Activated CD8-positive, alpha-beta T cell treated with anti-CD3 and anti-CD28 coated beads for 36 hours (primary cell): ENCODE results near the gene COL10A1. TPM values are rescaled to one million over a fixed set of nuclear protein-coding genes. Genes with fewer than 3 reads are reported as not detected.

ENCODE experiments used
- ATAC-seq: fragments of 200-7000 bp; cut with Tn5 transposase; one replicate; pipeline ENCODE4 v1.10.0; 2021; ENCODE audit warnings: mild to moderate bottlenecking, moderate library complexity
- CTCF ChIA-PET: fragments of 350-600 bp; sonication (Branson Sonifier 250); formaldehyde crosslinking; loops from one replicate; lab custom pipeline; 2021; ENCODE audit warnings: antibody characterized with exemption; lab: Charles Lee
- POLR2A ChIA-PET: fragments of 350-600 bp; sonication (Branson Sonifier 250); formaldehyde crosslinking; loops from one replicate; lab custom pipeline; 2021; ENCODE audit warnings: antibody characterized with exemption; lab: Charles Lee
- DNase-seq: peaks from one replicate; pipeline ENCODE4 v3.0.0-alpha.2; 2020
- H3K27ac Mint-ChIP-seq: one replicate; pipeline ENCODE4 v1.8.0; 2021; ENCODE audit warnings: mild to moderate bottlenecking, mixed read lengths
- H3K27me3 Mint-ChIP-seq: one replicate; pipeline ENCODE4 v1.8.0; 2021; ENCODE audit warnings: mixed read lengths
- H3K36me3 Mint-ChIP-seq: one replicate; pipeline ENCODE4 v1.8.0; 2021; ENCODE audit warnings: low read depth, mixed read lengths
- H3K4me1 Mint-ChIP-seq: one replicate; pipeline ENCODE4 v1.8.0; 2021; ENCODE audit warnings: low read depth, mixed read lengths
- H3K4me3 Mint-ChIP-seq: one replicate; pipeline ENCODE4 v1.8.0; 2021; ENCODE audit warnings: mild to moderate bottlenecking, moderate library complexity, mixed read lengths
- H3K9me3 Mint-ChIP-seq: one replicate; pipeline ENCODE4 v1.8.0; 2021; ENCODE audit warnings: mixed read lengths
- CTCF ChIP-seq: fragments of 200-600 bp; IDR thresholded peaks from one replicate; pipeline ENCODE4 v1.8.0; 2022; ENCODE audit warnings: antibody characterized with exemption, mild to moderate bottlenecking
- intact Hi-C: fragments of 100-400 bp; cut with micrococcal nuclease; formaldehyde crosslinking; loops from one replicate; pipeline ENCODE4 v1.10.0; 2022
- total RNA-seq, 2 experiments: library from RNA; stranded (reverse); gene quantifications; one replicate each; pipeline ENCODE4 v1.2.3, GENCODE V29; 2021

COL10A1 gene
- total RNA-seq, 2 experiments from 2014 or later = not detected

GRCh38 chr6:116072368-116072767 is 53.6 kb downstream of the COL10A1 start:
- TF ChIP-seq CTCF = no peak
- intact Hi-C loops = no loop called here
- Mint-ChIP-seq H3K4me3 (no peak overlapping the region), H3K9me3 (no peaks in the 10 kb centered on the region), H3K4me1 (peaks cover 5% of the 10 kb centered on the region), H3K27ac (no peak overlapping the region), H3K27me3 (peaks cover 8% of the 10 kb centered on the region), H3K36me3 (no peaks in the 10 kb centered on the region)
- ATAC-seq (peak; percentile 45), DNase-seq (peak; percentile 19)
- ChIA-PET POLR2A (no interaction called here), CTCF (no interaction called here)

GRCh38 chr6:116070616-116071389 is 55.1 kb downstream of the COL10A1 start:
- peaks cover 13% of the 10 kb centered on the region for H3K27me3 Mint-ChIP-seq
- POLR2A ChIA-PET = no interaction called here

GRCh38 chr6:116070101-116070500 is 55.8 kb downstream of the COL10A1 start:
- Mint-ChIP-seq H3K36me3 (no peaks in the 10 kb centered on the region), H3K4me3 (no peak overlapping the region), H3K9me3 (no peaks in the 10 kb centered on the region), H3K27ac (no peak overlapping the region), H3K4me1 (peaks cover 5% of the 10 kb centered on the region), H3K27me3 (peaks cover 15% of the 10 kb centered on the region)
- no peak for TF ChIP-seq CTCF
- DNase-seq (no peak), ATAC-seq (no peak)
- CTCF ChIA-PET = interaction anchor here (1.3 kb wide), 1 partner anchor 59 kb away, joined by 3 read pairs; no protein-coding TSS in a partner anchor
- intact Hi-C loops = no loop called here
- POLR2A ChIA-PET = no interaction called here

More at GRCh38 chr6:116070616-116071389, 55.1 kb downstream of the COL10A1 start:
- ATAC-seq (no peak), DNase-seq (no peak)
- intact Hi-C loops = no loop called here
- no peaks in the 10 kb centered on the region for H3K9me3 Mint-ChIP-seq
- H3K4me3 Mint-ChIP-seq = no peak overlapping the region
- peaks cover 5% of the 10 kb centered on the region for H3K4me1 Mint-ChIP-seq
- H3K27ac Mint-ChIP-seq = no peak overlapping the region
- no peaks in the 10 kb centered on the region for H3K36me3 Mint-ChIP-seq
- no peak for TF ChIP-seq CTCF
- CTCF ChIA-PET = interaction anchor here (0.9 to 1.3 kb wide), 2 partner anchors 16 to 60 kb away, joined by 3 read pairs; no protein-coding TSS in a partner anchor

Other genes with a start within 250 kb of the COL10A1 start
- gene FRK, start 65.2 kb downstream of the COL10A1 start, total RNA-seq = under 1 TPM; 0.04 to 0.07 TPM
- gene NT5DC1, start 25.3 kb downstream of the COL10A1 start, total RNA-seq = 10 to 100 TPM; 47.8 to 53.3 TPM
- 10 to 100 TPM; 11.8 to 12.2 TPM for gene TSPYL4, start 127.9 kb upstream of the COL10A1 start, total RNA-seq
- gene TSPYL1, start 153.8 kb upstream of the COL10A1 start, total RNA-seq = 10 to 100 TPM; 38.5 to 38.6 TPM
- gene DSE, start 244.8 kb upstream of the COL10A1 start, total RNA-seq = 1 to 10 TPM; 5.3 to 5.4 TPM